GM18951 (cell line): ENCODE results near the gene P3H2.

Source experiments
- POLR2A ChIP-seq: IDR thresholded peaks from 4 replicates; pipeline ENCODE4 v1.6.1; 2011; ENCODE audit warnings: mild to moderate bottlenecking; ENCODE audit not compliant: insufficient read length, insufficient read depth; ENCODE audit errors: extremely low read depth
- in situ Hi-C: fragments of 300-500 bp; cut with MboI; formaldehyde crosslinking; loops from one replicate; pipeline ENCODE4 v1.12.0; 2022; ENCODE audit warnings: low sequenced_read_pairs, mixed read lengths, inconsistent platforms; ENCODE audit not compliant: unreplicated experiment

The P3H2 gene

GRCh38 chr3:190070622-190071347, 49.9 kb downstream of the P3H2 start:
- TF ChIP-seq POLR2A, result no peak
- in situ Hi-C loops, result no loop called here

DNA sequence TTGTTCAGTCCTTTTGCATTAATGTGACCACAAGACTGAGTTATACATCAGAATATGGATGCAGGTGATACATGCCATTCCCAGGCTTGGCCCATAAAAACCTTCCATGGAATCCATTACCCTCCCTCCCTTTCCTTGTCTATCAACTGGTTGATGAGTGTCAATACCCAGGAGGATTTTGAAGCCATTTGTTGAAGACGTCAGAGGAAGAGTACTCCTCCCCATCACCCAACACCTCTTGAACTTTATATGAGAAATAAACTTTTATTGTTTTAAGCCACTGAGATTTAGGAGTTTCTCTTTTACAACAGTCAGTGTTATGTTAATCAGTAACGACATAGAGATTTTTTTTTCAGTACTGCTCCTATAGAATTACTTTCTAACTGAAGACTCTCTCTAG, 55.5 kb downstream of the P3H2 start:
- in situ Hi-C loops, result no loop called here
- TF ChIP-seq POLR2A, result no peak

GRCh38 chr3:190064659-190065058, 56.0 kb downstream of the P3H2 start:
- TF ChIP-seq POLR2A, result no peak
- in situ Hi-C loops, result no loop called here

DNA sequence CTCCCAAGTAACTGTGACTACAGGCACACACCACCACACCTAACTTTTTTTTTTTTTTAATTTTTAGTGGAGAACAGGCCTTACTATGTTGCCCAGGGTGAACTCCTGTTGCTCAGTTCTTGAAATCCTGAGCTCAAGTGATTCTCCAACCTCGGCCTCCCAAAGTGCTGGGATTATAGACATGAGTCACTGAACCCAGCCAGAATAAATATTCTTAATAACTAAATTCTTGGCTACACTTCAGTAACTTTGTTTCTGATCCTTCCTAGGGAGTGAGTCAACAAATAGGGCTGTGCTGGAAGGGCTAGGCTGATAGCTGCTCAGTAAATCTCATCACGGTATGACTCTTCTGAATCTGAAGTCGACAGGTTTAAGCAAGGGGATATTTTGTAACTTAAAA, 56.6 kb downstream of the P3H2 start:
- no peak for TF ChIP-seq POLR2A
- in situ Hi-C loops, result no loop called here

- in situ Hi-C loops, result no loop called here
- TF ChIP-seq POLR2A, result no peak
These were observed 57.2 kb downstream of the P3H2 start for GRCh38 chr3:190063490-190063889.

DNA sequence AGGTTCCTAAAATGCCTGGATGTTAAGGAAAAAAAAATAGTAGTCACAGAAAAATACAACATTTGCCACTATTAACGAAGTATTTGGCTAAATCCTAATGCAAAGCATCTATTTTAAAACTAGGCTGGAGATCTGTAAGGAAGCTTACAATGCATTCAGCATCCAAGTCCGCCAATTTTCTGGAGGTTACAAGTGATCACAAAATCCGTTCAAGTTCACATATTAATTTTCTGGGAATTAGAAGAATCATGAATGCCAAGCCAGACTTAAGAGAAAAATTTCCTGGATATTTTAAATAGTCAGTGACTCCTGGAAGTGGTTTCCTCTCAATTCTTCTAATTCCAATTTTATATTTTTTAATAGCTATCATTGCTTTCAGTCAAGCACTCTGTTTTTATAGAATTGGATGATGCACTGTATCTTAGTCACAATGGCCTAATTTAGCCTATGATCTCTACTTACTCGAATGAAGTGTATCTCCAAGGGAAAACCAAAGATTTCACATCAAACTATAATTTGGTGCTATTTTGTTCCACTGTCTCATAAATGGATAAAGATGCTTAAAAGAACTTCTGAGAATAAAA, 60.4 kb downstream of the P3H2 start:
- no peak for TF ChIP-seq POLR2A
- in situ Hi-C loops, result no loop called here

DNA sequence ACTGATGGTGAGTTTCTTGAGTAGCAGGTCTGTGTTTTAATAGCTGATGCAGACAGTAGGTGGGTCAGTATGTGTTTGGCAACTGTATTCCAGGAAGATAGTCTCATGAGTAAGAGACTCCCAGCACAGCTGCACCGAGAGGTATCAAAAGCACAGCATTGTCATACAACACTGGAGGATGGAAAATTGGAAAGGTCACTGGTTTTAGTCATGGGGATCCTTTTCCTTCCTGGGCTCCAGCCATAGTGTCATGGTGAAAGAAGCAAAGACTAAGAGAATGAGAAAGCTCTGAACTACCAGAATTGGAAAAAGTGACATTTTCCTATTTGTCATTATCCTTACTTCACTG, 61.5 kb downstream of the P3H2 start:
- no peak for TF ChIP-seq POLR2A
- in situ Hi-C loops, result no loop called here

GRCh38 chr3:190058521-190059241, 62.0 kb downstream of the P3H2 start:
- no peak for TF ChIP-seq POLR2A
- in situ Hi-C loops, result no loop called here

DNA sequence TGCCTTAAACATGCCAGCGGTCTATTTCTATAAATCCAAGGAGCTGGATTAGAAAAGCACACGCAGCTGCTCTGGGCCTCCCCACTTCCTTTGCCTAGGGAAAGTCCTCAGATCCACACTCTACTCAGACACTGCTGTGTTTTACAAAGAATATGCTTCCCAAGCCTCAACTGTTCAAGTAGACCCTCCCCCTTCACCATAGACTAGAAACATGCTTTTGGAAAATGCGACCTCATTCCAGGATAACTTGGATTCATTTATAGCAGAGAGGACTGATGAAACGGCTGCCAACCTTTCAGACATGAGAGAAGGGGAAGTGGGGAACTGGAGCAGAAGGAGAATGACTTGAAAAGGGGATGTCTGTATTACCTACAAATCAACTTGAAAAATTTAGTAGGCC, 64.0 kb downstream of the P3H2 start:
- in situ Hi-C loops, result no loop called here
- TF ChIP-seq POLR2A, result no peak

- no peak for TF ChIP-seq POLR2A
- in situ Hi-C loops, result no loop called here
These were observed 64.9 kb downstream of the P3H2 start for GRCh38 chr3:190055773-190056172.

GRCh38 chr3:190053919-190054672, 66.6 kb downstream of the P3H2 start:
- TF ChIP-seq POLR2A, result no peak
- in situ Hi-C loops, result no loop called here

DNA sequence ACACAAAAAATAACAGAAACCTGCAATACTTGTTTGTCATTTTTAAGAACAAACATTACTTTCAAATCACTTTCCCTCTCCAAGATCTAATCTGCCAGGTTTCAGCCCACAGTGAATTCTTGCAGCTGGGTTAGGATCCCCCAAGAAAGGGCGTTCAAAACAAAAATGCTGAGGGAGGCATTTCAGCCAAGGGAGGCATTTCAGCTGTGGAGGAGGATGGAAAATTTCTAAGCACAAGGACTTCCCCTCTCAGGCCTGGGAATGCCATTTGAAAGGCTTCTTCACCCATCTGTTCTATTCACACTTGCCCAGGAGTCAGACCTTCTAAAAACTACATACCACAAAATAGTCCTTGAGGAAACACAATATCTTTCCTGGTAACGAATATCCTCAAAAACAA, 69.1 kb downstream of the P3H2 start:
- no peak for TF ChIP-seq POLR2A
- in situ Hi-C loops, result no loop called here

DNA sequence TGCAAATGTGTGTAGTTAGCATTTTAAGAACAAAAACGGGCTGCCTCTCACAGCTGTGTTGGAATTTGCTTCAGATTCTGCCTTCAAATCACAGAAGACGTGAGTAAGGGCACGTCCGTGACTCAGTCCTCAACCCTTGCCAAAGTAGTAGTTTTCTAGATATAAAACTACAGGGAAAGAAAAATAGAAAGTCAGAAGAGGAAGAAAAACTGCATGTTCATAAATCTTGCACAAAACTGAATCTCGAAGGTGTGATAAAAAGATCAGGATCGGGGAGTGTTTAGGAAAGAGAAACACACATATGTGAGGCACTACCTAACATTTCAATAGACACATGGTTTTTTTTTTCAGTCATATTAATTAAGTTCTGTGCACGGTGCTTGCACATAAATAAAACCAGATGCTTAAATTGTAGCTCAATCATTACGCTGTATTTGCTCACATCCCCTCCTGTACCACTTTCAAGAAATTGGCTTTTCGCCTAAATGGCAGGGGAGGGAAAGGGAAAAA, 71.7 kb downstream of the P3H2 start:
- in situ Hi-C loops, result no loop called here
- no peak for TF ChIP-seq POLR2A

- in situ Hi-C loops, result no loop called here
- TF ChIP-seq POLR2A, result no peak
These were observed 75.7 kb downstream of the P3H2 start for GRCh38 chr3:190044974-190045373.

GRCh38 chr3:190044142-190044541, 76.6 kb downstream of the P3H2 start:
- in situ Hi-C loops, result no loop called here
- TF ChIP-seq POLR2A, result no peak
